WTC11 (cell line): ENCODE results near the gene TTC8. TPM values are rescaled to one million over a fixed set of nuclear protein-coding genes. Genes with fewer than 3 reads are reported as not detected.

Experiments used
- ATAC-seq: fragments of 200-7000 bp; cut with Tn5 transposase; 2 replicates; pipeline ENCODE4 v1.10.0; 2021; ENCODE audit warnings: mild to moderate bottlenecking, moderate library complexity
- CTCF ChIA-PET: fragments of 300-600 bp; sonication (Branson Sonifier 250); formaldehyde crosslinking; loops from one replicate; lab custom pipeline; 2021; ENCODE audit warnings: antibody characterized with exemption; lab: Charles Lee
- POLR2A ChIA-PET: fragments of 350-600 bp; sonication (Branson Sonifier 250); formaldehyde crosslinking; loops from one replicate; lab custom pipeline; 2021; ENCODE audit warnings: antibody characterized with exemption; lab: Charles Lee
- DNase-seq: peaks from one replicate; pipeline ENCODE4 v3.0.0; 2021; ENCODE audit warnings: low spot score
- H3K27ac Mint-ChIP-seq: 2 replicates; pipeline ENCODE4 v1.8.0; 2021; ENCODE audit warnings: mixed read lengths
- H3K27me3 Mint-ChIP-seq: 2 replicates; pipeline ENCODE4 v1.8.0; 2021; ENCODE audit warnings: low read depth, mild to moderate bottlenecking, moderate library complexity, mixed read lengths
- H3K36me3 Mint-ChIP-seq: 2 replicates; pipeline ENCODE4 v1.8.0; 2021; ENCODE audit warnings: mixed read lengths
- H3K4me1 Mint-ChIP-seq: 2 replicates; pipeline ENCODE4 v1.8.0; 2022; ENCODE audit warnings: mixed read lengths
- H3K4me3 Mint-ChIP-seq: 2 replicates; pipeline ENCODE4 v1.8.0; 2021; ENCODE audit warnings: mild to moderate bottlenecking, moderate library complexity, mixed read lengths
- H3K9me3 Mint-ChIP-seq: 2 replicates; pipeline ENCODE4 v1.8.0; 2021; ENCODE audit warnings: mixed read lengths
- CBFB ChIP-seq: sonication (generic); formaldehyde crosslinking; IDR thresholded peaks from 2 replicates; pipeline ENCODE4 v1.8.1; 2022; ENCODE audit warnings: mild to moderate bottlenecking, low read depth, missing genetic modification reagents
- CREB1 ChIP-seq: sonication (generic); formaldehyde crosslinking; IDR thresholded peaks from 2 replicates; pipeline ENCODE4 v1.8.0; 2023; ENCODE audit warnings: mild to moderate bottlenecking, missing genetic modification reagents
- CREM ChIP-seq: sonication (generic); formaldehyde crosslinking; IDR thresholded peaks from 2 replicates; pipeline ENCODE4 v1.8.1; 2022; ENCODE audit warnings: mild to moderate bottlenecking, missing genetic modification reagents, moderate library complexity
- FOXJ3 ChIP-seq: sonication (generic); formaldehyde crosslinking; IDR thresholded peaks from 2 replicates; pipeline ENCODE4 v1.9.0; 2021; ENCODE audit warnings: missing genetic modification reagents, mild to moderate bottlenecking, borderline replicate concordance
- FOXP1 ChIP-seq: sonication (generic); formaldehyde crosslinking; IDR thresholded peaks from 2 replicates; pipeline ENCODE4 v1.8.0; 2022; ENCODE audit warnings: missing genetic modification reagents, mild to moderate bottlenecking, moderate library complexity, borderline replicate concordance
- GRHL2 ChIP-seq: fragments of 250-450 bp; sonication (Bioruptor Pico); IDR thresholded peaks from 2 replicates; pipeline ENCODE4 v1.8.0; 2022; ENCODE audit warnings: mild to moderate bottlenecking, moderate library complexity; ENCODE audit not compliant: insufficient replicate concordance, severe bottlenecking
- KAT7 ChIP-seq: sonication (generic); formaldehyde crosslinking; IDR thresholded peaks from 2 replicates; pipeline ENCODE4 v1.8.1; 2023; ENCODE audit warnings: missing genetic modification reagents, mild to moderate bottlenecking, borderline replicate concordance
- NFYB ChIP-seq: sonication (generic); formaldehyde crosslinking; conservative IDR thresholded peaks from 2 replicates; pipeline ENCODE4 v1.8.0; 2022; ENCODE audit warnings: low read depth, missing genetic modification reagents
- OVOL2 ChIP-seq: fragments of 250-450 bp; sonication (Bioruptor Pico); IDR thresholded peaks from 2 replicates; pipeline ENCODE4 v1.9.0; 2021; ENCODE audit warnings: mild to moderate bottlenecking, borderline replicate concordance
- RELA ChIP-seq: sonication (generic); formaldehyde crosslinking; IDR thresholded peaks from 2 replicates; pipeline ENCODE4 v1.8.1; 2022; ENCODE audit warnings: missing genetic modification reagents, mild to moderate bottlenecking, borderline replicate concordance
- SMAD4 ChIP-seq: sonication (generic); formaldehyde crosslinking; IDR thresholded peaks from 2 replicates; pipeline ENCODE4 v1.8.0; 2022; ENCODE audit warnings: mild to moderate bottlenecking, missing genetic modification reagents
- SOX15 ChIP-seq: fragments of 250-450 bp; sonication (Bioruptor Pico); IDR thresholded peaks from 2 replicates; pipeline ENCODE4 v1.9.0; 2021; ENCODE audit warnings: mild to moderate bottlenecking
- SP1 ChIP-seq: sonication (generic); formaldehyde crosslinking; conservative IDR thresholded peaks from 2 replicates; pipeline ENCODE4 v1.8.1; 2022; ENCODE audit warnings: missing genetic modification reagents
- TEAD4 ChIP-seq: sonication (generic); formaldehyde crosslinking; IDR thresholded peaks from 2 replicates; pipeline ENCODE4 v1.8.0; 2022; ENCODE audit warnings: mild to moderate bottlenecking, missing genetic modification reagents
- total RNA-seq: library from RNA; stranded (reverse); gene quantifications from 3 replicates; pipeline ENCODE4 v1.2.3, GENCODE V29; 2021
- TF ChIP-seq, protein P1 (sequence below): sonication (generic); formaldehyde crosslinking; IDR thresholded peaks from 2 replicates; pipeline ENCODE4 v1.8.1; 2023; ENCODE audit warnings: mild to moderate bottlenecking, moderate library complexity, missing genetic modification reagents
- TF ChIP-seq, protein P2 (sequence below): fragments of 250-450 bp; sonication (Bioruptor Pico); IDR thresholded peaks from 2 replicates; pipeline ENCODE4 v1.8.0; 2021; ENCODE audit warnings: mild to moderate bottlenecking
- TF ChIP-seq, protein P3 (sequence below): sonication (generic); formaldehyde crosslinking; conservative IDR thresholded peaks from 2 replicates; pipeline ENCODE4 v1.8.1; 2022; ENCODE audit warnings: mild to moderate bottlenecking, missing genetic modification reagents
- TF ChIP-seq, protein P4 (sequence below): sonication (generic); formaldehyde crosslinking; IDR thresholded peaks from 2 replicates; pipeline ENCODE4 v1.8.1; 2023; ENCODE audit warnings: mild to moderate bottlenecking, missing genetic modification reagents, borderline replicate concordance
- TF ChIP-seq, protein P5 (sequence below): sonication (generic); formaldehyde crosslinking; IDR thresholded peaks from 2 replicates; pipeline ENCODE4 v1.8.1; 2022; ENCODE audit warnings: missing genetic modification reagents, borderline replicate concordance

Gene TTC8
- total RNA-seq, 1 experiment from 2014 or later: 13.8 TPM

DNA sequence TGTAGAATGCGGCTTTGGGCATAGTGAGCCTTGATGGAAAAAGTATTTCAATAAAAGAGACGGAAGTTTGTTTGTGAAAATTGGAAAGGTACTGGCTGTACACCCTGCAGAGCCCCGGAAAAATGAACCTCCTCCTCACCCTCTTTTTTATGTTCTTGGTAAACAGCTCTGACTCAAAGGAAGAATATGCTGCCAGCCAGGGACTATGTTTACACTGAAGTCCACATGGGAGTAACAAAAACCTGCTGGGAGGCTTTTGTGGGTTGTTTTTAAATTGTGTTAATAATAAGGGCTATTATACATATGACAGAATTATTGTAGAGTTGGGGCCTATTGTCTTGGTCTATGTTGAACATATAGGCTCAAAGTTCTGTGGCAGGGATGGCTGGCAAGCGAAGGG lies 70.7 kb downstream of the TTC8 start:
- TF ChIP-seq CREB1: no peak
- TF ChIP-seq, protein P1, sequence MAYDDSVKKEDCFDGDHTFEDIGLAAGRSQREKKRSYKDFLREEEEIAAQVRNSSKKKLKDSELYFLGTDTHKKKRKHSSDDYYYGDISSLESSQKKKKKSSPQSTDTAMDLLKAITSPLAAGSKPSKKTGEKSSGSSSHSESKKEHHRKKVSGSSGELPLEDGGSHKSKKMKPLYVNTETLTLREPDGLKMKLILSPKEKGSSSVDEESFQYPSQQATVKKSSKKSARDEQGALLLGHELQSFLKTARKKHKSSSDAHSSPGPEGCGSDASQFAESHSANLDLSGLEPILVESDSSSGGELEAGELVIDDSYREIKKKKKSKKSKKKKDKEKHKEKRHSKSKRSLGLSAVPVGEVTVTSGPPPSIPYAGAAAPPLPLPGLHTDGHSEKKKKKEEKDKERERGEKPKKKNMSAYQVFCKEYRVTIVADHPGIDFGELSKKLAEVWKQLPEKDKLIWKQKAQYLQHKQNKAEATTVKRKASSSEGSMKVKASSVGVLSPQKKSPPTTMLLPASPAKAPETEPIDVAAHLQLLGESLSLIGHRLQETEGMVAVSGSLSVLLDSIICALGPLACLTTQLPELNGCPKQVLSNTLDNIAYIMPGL: no peak
- no peak for TF ChIP-seq SOX15 (CRISPR knock-in tag)
- H3K36me3 Mint-ChIP-seq: peaks cover 5% of the 10 kb centered on the region; the same call in 1 of the 2 replicates
- ChIA-PET POLR2A (no interaction called here), CTCF (no interaction called here)
- no peak for ATAC-seq
- DNase-seq: no peak
- H3K27me3 Mint-ChIP-seq: peaks cover 6% of the 10 kb centered on the region
- H3K4me3 Mint-ChIP-seq: no peak overlapping the region
- H3K27ac Mint-ChIP-seq: no peak overlapping the region
- no peaks in the 10 kb centered on the region for H3K4me1 Mint-ChIP-seq
- peaks cover 12% of the 10 kb centered on the region for H3K9me3 Mint-ChIP-seq

DNA sequence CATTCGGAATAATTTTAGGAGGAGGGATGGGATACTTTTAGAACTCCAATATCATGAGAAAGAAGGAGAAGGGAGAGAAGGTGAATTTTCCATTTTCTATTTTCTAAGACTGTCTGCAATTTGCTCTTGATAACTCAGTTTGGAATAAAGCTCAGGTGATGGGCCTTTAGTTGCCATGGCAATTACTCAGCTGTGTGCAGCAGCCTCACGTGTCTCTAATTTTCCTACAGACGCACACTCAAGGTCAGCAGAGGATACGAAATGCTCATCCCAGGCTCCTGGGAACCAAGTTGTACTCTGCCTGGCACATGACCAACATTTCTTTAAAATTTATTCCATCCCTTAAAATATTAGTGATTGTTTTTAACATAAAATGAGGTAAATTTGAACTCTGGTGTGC lies 76.7 kb downstream of the TTC8 start:
- DNase-seq (no peak), ATAC-seq (no peak)
- H3K4me3 Mint-ChIP-seq: no peak overlapping the region
- H3K36me3 Mint-ChIP-seq: peaks cover 5% of the 10 kb centered on the region; the same call in 1 of the 2 replicates
- peaks cover 4% of the 10 kb centered on the region for H3K27me3 Mint-ChIP-seq
- CTCF ChIA-PET: no interaction called here
- no peak overlapping the region for H3K27ac Mint-ChIP-seq
- TF ChIP-seq FOXJ3 (CRISPR knock-in tag): no peak
- no peak for TF ChIP-seq FOXP1 (CRISPR knock-in tag)
- TF ChIP-seq, protein P2, sequence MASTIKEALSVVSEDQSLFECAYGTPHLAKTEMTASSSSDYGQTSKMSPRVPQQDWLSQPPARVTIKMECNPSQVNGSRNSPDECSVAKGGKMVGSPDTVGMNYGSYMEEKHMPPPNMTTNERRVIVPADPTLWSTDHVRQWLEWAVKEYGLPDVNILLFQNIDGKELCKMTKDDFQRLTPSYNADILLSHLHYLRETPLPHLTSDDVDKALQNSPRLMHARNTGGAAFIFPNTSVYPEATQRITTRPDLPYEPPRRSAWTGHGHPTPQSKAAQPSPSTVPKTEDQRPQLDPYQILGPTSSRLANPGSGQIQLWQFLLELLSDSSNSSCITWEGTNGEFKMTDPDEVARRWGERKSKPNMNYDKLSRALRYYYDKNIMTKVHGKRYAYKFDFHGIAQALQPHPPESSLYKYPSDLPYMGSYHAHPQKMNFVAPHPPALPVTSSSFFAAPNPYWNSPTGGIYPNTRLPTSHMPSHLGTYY: no peak
- TF ChIP-seq, protein P3, sequence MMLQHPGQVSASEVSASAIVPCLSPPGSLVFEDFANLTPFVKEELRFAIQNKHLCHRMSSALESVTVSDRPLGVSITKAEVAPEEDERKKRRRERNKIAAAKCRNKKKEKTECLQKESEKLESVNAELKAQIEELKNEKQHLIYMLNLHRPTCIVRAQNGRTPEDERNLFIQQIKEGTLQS (CRISPR knock-in tag): no peak
- TF ChIP-seq, protein P4, sequence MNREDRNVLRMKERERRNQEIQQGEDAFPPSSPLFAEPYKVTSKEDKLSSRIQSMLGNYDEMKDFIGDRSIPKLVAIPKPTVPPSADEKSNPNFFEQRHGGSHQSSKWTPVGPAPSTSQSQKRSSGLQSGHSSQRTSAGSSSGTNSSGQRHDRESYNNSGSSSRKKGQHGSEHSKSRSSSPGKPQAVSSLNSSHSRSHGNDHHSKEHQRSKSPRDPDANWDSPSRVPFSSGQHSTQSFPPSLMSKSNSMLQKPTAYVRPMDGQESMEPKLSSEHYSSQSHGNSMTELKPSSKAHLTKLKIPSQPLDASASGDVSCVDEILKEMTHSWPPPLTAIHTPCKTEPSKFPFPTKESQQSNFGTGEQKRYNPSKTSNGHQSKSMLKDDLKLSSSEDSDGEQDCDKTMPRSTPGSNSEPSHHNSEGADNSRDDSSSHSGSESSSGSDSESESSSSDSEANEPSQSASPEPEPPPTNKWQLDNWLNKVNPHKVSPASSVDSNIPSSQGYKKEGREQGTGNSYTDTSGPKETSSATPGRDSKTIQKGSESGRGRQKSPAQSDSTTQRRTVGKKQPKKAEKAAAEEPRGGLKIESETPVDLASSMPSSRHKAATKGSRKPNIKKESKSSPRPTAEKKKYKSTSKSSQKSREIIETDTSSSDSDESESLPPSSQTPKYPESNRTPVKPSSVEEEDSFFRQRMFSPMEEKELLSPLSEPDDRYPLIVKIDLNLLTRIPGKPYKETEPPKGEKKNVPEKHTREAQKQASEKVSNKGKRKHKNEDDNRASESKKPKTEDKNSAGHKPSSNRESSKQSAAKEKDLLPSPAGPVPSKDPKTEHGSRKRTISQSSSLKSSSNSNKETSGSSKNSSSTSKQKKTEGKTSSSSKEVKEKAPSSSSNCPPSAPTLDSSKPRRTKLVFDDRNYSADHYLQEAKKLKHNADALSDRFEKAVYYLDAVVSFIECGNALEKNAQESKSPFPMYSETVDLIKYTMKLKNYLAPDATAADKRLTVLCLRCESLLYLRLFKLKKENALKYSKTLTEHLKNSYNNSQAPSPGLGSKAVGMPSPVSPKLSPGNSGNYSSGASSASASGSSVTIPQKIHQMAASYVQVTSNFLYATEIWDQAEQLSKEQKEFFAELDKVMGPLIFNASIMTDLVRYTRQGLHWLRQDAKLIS (CRISPR knock-in tag): no peak
- no peak for TF ChIP-seq KAT7 (CRISPR knock-in tag)
- TF ChIP-seq NFYB: no peak
- TF ChIP-seq, protein P5, sequence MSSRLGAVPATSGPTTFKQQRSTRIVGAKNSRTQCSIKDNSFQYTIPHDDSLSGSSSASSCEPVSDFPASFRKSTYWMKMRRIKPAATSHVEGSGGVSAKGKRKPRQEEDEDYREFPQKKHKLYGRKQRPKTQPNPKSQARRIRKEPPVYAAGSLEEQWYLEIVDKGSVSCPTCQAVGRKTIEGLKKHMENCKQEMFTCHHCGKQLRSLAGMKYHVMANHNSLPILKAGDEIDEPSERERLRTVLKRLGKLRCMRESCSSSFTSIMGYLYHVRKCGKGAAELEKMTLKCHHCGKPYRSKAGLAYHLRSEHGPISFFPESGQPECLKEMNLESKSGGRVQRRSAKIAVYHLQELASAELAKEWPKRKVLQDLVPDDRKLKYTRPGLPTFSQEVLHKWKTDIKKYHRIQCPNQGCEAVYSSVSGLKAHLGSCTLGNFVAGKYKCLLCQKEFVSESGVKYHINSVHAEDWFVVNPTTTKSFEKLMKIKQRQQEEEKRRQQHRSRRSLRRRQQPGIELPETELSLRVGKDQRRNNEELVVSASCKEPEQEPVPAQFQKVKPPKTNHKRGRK (CRISPR knock-in tag): no peak
- TF ChIP-seq OVOL2 (CRISPR knock-in tag): no peak
- TF ChIP-seq SMAD4 (CRISPR knock-in tag): no peak
- no peak for TF ChIP-seq GRHL2 (CRISPR knock-in tag)
- TF ChIP-seq CREM: no peak
- TF ChIP-seq TEAD4 (CRISPR knock-in tag): no peak
- TF ChIP-seq RELA: no peak
- TF ChIP-seq SP1 (CRISPR knock-in tag): no peak
- no peak for TF ChIP-seq CBFB (CRISPR knock-in tag)
- TF ChIP-seq, all 79 proteins: peak for 0
- Mint-ChIP-seq H3K4me1 (no peaks in the 10 kb centered on the region), H3K9me3 (peaks cover 13% of the 10 kb centered on the region)
- POLR2A ChIA-PET: no interaction called here
